C4-2B (cell line): ENCODE results near the gene UGT1A9.

Experiments used
- ZFX ChIP-seq: fragments of 450-650 bp; IDR thresholded peaks from 2 replicates; pipeline ENCODE4 v1.6.1; 2017
- TF ChIP-seq, protein P1 (sequence below): fragments of 450-650 bp; conservative IDR thresholded peaks from 2 replicates; pipeline ENCODE4 v1.5.1; 2017; ENCODE audit warnings: mild to moderate bottlenecking

GRCh38 chr2:233639860-233640259 lies 31.8 kb upstream of the UGT1A9 start:
- TF ChIP-seq, protein P1, sequence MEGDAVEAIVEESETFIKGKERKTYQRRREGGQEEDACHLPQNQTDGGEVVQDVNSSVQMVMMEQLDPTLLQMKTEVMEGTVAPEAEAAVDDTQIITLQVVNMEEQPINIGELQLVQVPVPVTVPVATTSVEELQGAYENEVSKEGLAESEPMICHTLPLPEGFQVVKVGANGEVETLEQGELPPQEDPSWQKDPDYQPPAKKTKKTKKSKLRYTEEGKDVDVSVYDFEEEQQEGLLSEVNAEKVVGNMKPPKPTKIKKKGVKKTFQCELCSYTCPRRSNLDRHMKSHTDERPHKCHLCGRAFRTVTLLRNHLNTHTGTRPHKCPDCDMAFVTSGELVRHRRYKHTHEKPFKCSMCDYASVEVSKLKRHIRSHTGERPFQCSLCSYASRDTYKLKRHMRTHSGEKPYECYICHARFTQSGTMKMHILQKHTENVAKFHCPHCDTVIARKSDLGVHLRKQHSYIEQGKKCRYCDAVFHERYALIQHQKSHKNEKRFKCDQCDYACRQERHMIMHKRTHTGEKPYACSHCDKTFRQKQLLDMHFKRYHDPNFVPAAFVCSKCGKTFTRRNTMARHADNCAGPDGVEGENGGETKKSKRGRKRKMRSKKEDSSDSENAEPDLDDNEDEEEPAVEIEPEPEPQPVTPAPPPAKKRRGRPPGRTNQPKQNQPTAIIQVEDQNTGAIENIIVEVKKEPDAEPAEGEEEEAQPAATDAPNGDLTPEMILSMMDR: no peak
- TF ChIP-seq ZFX: no peak
